Gastroesophageal sphincter (tissue), 4 donors: ENCODE measurements around the gene PTH2R. TPM values are rescaled to one million over a fixed set of nuclear protein-coding genes. Genes with fewer than 3 reads are reported as not detected.
"Not testable (repeated sequence)": the region's sequence is repeated elsewhere in the genome, so short reads cannot be mapped to it uniquely, and the experiment has no call there.

Source experiments
- ATAC-seq: fragments of 150-250 bp; one replicate; pipeline ENCODE4 v1.9.1; 2016; ENCODE audit warnings: mild to moderate bottlenecking, moderate library complexity
- H3K27ac ChIP-seq, 4 donors: fragments of 200-600 bp; sonication (generic) in 3 of 4; 1 replicate in 3 of 4; 2 replicates in 1 of 4; pipeline ENCODE4 v1.5.1; 2016 to 2019
- H3K27me3 ChIP-seq: fragments of 200-600 bp; sonication (generic); one replicate; pipeline ENCODE4 v1.5.1; 2019
- H3K36me3 ChIP-seq, 2 donors: fragments of 200-600 bp; sonication (generic); one replicate each; pipeline ENCODE4 v1.5.1; 2019; ENCODE audit warnings: control low read depth in 1 of 2
- H3K4me1 ChIP-seq, 3 donors: fragments of 200-600 bp; sonication (generic); 1 replicate in 2 of 3; 2 replicates in 1 of 3; pipeline ENCODE4 v1.5.1; 2016 to 2019; ENCODE audit warnings: control low read depth in 2 of 3
- H3K4me3 ChIP-seq, 2 donors: fragments of 200-600 bp; sonication (generic); one replicate each; pipeline ENCODE4 v1.5.1; 2019; ENCODE audit warnings: mild to moderate bottlenecking in 1 of 2, moderate library complexity in 1 of 2
- H3K9me3 ChIP-seq, 3 donors: fragments of 200-600 bp; sonication (generic); one replicate each; pipeline ENCODE4 v1.5.1; 2017 to 2019; ENCODE audit warnings: control low read depth in 2 of 3
- CTCF ChIP-seq, 4 experiments: fragments of 200-600 bp in 2 of 4; fragments of 450-650 bp in 2 of 4; sonication (generic) in 1 of 4; IDR thresholded peaks; one replicate each; pipeline ENCODE4 v1.5.1; 2017 to 2019; ENCODE audit warnings: antibody characterized with exemption in 4 of 4, mild to moderate bottlenecking in 2 of 4, moderate library complexity in 2 of 4
- EP300 ChIP-seq: sonication (generic); formaldehyde crosslinking; IDR thresholded peaks from one replicate; pipeline ENCODE4 v1.6.1; 2017; ENCODE audit warnings: antibody characterized with exemption, mild to moderate bottlenecking
- POLR2A ChIP-seq, 2 donors: fragments of 450-650 bp; IDR thresholded peaks; one replicate each; pipeline ENCODE4 v1.6.1; 2017; ENCODE audit warnings: antibody characterized with exemption in 2 of 2, mild to moderate bottlenecking in 2 of 2, moderate library complexity in 1 of 2
- POLR2AphosphoS5 ChIP-seq: sonication (generic); formaldehyde crosslinking; IDR thresholded peaks from one replicate; pipeline ENCODE4 v1.6.1; 2017; ENCODE audit warnings: antibody characterized with exemption
- WGBS, 2 donors: methylation state at CpG; one replicate each; pipeline ENCODE4 v1.1.5; 2018; ENCODE audit warnings: low coverage in 1 of 2; 5-methylcytosine and 5-hydroxymethylcytosine counted together
- total RNA-seq, 4 donors: library from RNA; depleted of rRNA; stranded (reverse); fragments of >200 nt; gene quantifications; one replicate each; pipeline ENCODE4 v1.1.0, GENCODE V29; 2016

The PTH2R gene
- total RNA-seq, 4 donors from 2014 or later: 0.62 TPM; not detected in 3

DNA sequence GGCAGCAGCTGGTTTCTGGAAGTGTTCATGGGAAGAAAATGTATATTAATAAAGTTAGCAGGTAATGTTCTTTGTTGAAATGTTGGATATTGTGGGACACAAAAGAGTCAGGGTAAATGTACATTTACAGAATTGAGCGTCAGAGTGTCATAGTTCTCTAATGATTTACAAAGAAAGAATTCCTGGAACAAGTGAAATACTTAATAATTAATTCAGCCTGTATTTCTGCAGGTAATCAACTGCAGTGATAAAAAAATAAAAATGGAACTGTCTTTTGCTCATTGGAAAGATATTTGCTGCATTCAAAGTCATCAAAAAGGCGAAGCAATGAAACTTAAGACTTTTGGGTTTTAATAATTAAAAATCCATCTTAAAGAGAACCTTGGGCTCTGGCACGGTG lies 27.4 kb upstream of the PTH2R start:
- Histone ChIP-seq H3K27me3 (no peaks in the 10 kb centered on the region), H3K4me3 (no peak overlapping the region), H3K4me1 (no peaks in the 10 kb centered on the region), H3K36me3 (no peaks in the 10 kb centered on the region), H3K27ac (no peak overlapping the region), H3K9me3 (no peaks in the 10 kb centered on the region)
- 67 to 87% methylated on average over 3 of the region's 3 CpGs for WGBS, 2 donors
- no peak for ATAC-seq
- TF ChIP-seq CTCF (IDR thresholded peaks at IDR 0.05): no peak
- TF ChIP-seq EP300: no peak
- TF ChIP-seq POLR2AphosphoS5: no peak
- no peak for TF ChIP-seq POLR2A (IDR thresholded peaks at IDR 0.05)

GRCh38 chr2:208384637-208385036 lies 22.0 kb upstream of the PTH2R start:
- ATAC-seq: no peak
- H3K4me3 ChIP-seq: no peak overlapping the region
- peaks cover 6% of the 10 kb centered on the region for H3K27me3 ChIP-seq
- H3K27ac ChIP-seq: no peak overlapping the region
- H3K36me3 ChIP-seq: no peaks in the 10 kb centered on the region
- no peak for TF ChIP-seq POLR2AphosphoS5
- no peak for TF ChIP-seq POLR2A (IDR thresholded peaks at IDR 0.05)
- no peak for TF ChIP-seq CTCF (IDR thresholded peaks at IDR 0.05)
- TF ChIP-seq EP300: no peak
- H3K9me3 ChIP-seq: no peaks in the 10 kb centered on the region
- WGBS, 2 donors: 58% methylated on average over 4 of the region's 4 CpGs
- no peaks in the 10 kb centered on the region for H3K4me1 ChIP-seq

DNA sequence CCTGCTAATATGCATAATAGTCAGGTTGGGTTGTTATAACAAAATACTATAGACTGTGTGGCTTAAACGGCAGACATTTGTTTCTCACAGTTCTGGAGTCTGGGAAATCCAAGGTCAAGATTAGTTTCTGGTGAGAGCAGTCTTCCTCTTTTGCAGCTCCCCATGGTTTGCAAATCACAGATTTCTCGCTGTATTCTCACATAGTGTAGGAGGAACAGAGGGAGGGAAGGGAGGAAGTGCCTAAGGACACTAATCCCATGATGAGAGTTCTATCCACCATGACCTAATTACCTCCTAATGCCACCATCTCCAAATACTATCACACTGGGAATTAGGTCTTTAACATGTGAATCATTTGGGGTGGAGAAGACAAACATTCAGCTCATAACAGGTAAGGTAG lies 20.1 kb upstream of the PTH2R start:
- H3K9me3 ChIP-seq: no peaks in the 10 kb centered on the region
- H3K4me3 ChIP-seq: no peak overlapping the region
- H3K4me1 ChIP-seq: no peaks in the 10 kb centered on the region
- no peaks in the 10 kb centered on the region for H3K36me3 ChIP-seq
- no peak for ATAC-seq
- WGBS, 2 donors: 50% methylated on average over 2 of the region's 2 CpGs; no CpG with 5 or more reads in 1 of the 2 donors
- TF ChIP-seq CTCF (IDR thresholded peaks at IDR 0.05): no peak
- TF ChIP-seq POLR2AphosphoS5: no peak
- TF ChIP-seq EP300: no peak
- TF ChIP-seq POLR2A (IDR thresholded peaks at IDR 0.05): no peak
- no peak overlapping the region for H3K27ac ChIP-seq
- H3K27me3 ChIP-seq: peaks cover 6% of the 10 kb centered on the region

DNA sequence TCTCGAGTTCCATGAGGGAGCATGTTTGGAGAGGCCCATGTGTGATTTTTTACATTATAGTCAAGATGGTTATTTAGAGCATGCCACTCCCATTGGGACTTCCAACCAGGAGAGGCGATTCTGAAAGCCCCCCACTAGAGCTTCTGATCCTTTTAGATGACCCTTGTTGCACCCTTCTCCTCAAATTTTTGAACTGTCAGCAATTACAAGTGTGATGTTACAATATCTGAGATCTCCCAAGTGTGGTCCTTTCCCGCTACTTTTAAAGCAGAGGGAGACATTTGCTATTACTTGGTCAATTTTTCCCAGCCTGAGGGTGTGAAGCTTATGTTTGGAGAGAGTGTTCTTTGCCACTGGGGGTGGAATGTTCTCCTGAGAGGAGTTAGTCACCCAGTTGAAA lies 16.7 kb upstream of the PTH2R start:
- Histone ChIP-seq H3K36me3 (no peaks in the 10 kb centered on the region), H3K4me1 (no peaks in the 10 kb centered on the region), H3K27me3 (peaks cover 6% of the 10 kb centered on the region), H3K4me3 (no peak overlapping the region), H3K9me3 (peaks cover 0 to 17% (median 0%) of the 10 kb centered on the region in 3 donors), H3K27ac (no peak overlapping the region)
- WGBS, 2 donors: 78 to 91% methylated on average over 2 of the region's 3 CpGs
- TF ChIP-seq CTCF (IDR thresholded peaks at IDR 0.05) (no peak), EP300 (no peak), POLR2AphosphoS5 (no peak), POLR2A (IDR thresholded peaks at IDR 0.05) (no peak)
- no peak for ATAC-seq

DNA sequence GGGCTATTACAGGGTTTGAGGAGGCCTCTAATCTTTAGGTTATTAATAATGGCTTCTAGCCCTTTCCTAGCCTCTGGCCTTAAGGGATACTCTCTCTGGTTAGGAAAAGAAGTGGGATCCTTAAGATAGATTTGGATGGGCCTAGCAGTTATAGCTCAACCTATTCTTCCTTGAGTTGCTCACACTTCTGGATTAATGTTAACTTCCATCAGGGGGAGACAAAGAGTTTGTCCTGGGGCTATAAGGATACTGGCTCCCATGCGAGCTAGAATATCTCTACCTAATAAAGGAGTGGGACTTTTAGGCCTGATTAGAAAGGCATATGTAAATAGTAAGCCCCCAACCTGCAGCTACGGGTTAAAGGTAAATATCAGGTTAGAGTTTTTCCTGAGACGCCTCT lies 14.3 kb upstream of the PTH2R start:
- H3K27me3 ChIP-seq: peaks cover 6% of the 10 kb centered on the region
- TF ChIP-seq POLR2A (IDR thresholded peaks at IDR 0.05) (no peak), POLR2AphosphoS5 (no peak), CTCF (IDR thresholded peaks at IDR 0.05) (no peak), EP300 (no peak)
- no peak for ATAC-seq
- no peak overlapping the region for H3K27ac ChIP-seq
- H3K4me1 ChIP-seq: no peaks in the 10 kb centered on the region
- H3K4me3 ChIP-seq: no peak overlapping the region
- no peaks in the 10 kb centered on the region for H3K36me3 ChIP-seq
- H3K9me3 ChIP-seq: peaks cover 0 to 26% (median 0%) of the 10 kb centered on the region in 3 donors
- WGBS, 2 donors: 83 to 89% methylated on average over 2 of the region's 3 CpGs

DNA sequence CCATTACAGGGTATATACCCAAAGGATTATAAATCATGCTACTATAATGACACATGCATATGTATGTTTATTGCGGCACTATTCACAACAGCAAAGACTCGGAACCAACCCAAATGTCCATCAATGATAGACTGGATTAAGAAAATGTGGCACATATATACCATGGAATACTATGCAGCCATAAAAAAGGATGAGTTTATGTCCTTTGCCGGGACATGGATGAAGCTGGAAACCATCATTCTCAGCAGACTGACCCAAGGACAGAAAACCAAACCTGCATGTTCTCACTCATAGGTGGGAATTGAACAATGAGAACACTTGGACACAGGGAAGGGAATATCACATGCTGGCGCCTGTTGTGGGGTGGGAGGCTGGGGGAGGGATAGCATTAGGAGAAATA lies 9.8 kb upstream of the PTH2R start:
- WGBS, 2 donors: 75 to 89% methylated on average over 3 to 4 of the region's 4 CpGs
- peaks cover 0 to 26% (median 0%) of the 10 kb centered on the region in 3 donors for H3K9me3 ChIP-seq
- H3K27ac ChIP-seq, H3K4me3 ChIP-seq, H3K36me3 ChIP-seq, ATAC-seq, H3K4me1 ChIP-seq: not testable (repeated sequence)
- peaks cover 18% of the 10 kb centered on the region for H3K27me3 ChIP-seq
